Activated CD4-positive, alpha-beta T cell treated with anti-CD3 and anti-CD28 coated beads, Interleukin-2, amount 10 ng/mL, durations not matched to agents 7 days and 5 days (primary cell): Measurements from ENCODE around the gene FAM72C. TPM values are rescaled to one million over a fixed set of nuclear protein-coding genes. Genes with fewer than 3 reads are reported as not detected.
"Not testable (repeated sequence)": the region's sequence is repeated elsewhere in the genome, so short reads cannot be mapped to it uniquely, and the experiment has no call there.

Experiments used
- CTCF ChIA-PET: fragments of 350-600 bp; sonication (Branson Sonifier 250); formaldehyde crosslinking; loops from one replicate; lab custom pipeline; 2021; ENCODE audit warnings: antibody characterized with exemption; lab: Charles Lee
- POLR2A ChIA-PET: fragments of 350-600 bp; sonication (Branson Sonifier 250); formaldehyde crosslinking; loops from one replicate; lab custom pipeline; 2021; ENCODE audit warnings: antibody characterized with exemption; lab: Charles Lee
- DNase-seq: peaks from one replicate; pipeline ENCODE4 v3.0.0-alpha.2; 2020
- H3K27ac Mint-ChIP-seq: one replicate; pipeline ENCODE4 v1.8.0; 2021; ENCODE audit warnings: mild to moderate bottlenecking, moderate library complexity, mixed read lengths
- H3K27me3 Mint-ChIP-seq: one replicate; pipeline ENCODE4 v1.8.0; 2021; ENCODE audit warnings: mixed read lengths
- H3K36me3 Mint-ChIP-seq: one replicate; pipeline ENCODE4 v1.8.0; 2021; ENCODE audit warnings: low read depth, mixed read lengths
- H3K4me1 Mint-ChIP-seq: one replicate; pipeline ENCODE4 v1.8.0; 2021; ENCODE audit warnings: mixed read lengths
- H3K4me3 Mint-ChIP-seq: one replicate; pipeline ENCODE4 v1.8.0; 2021; ENCODE audit warnings: mild to moderate bottlenecking, moderate library complexity, mixed read lengths
- H3K9me3 Mint-ChIP-seq: one replicate; pipeline ENCODE4 v1.8.0; 2021; ENCODE audit warnings: mixed read lengths
- total RNA-seq, 2 experiments: library from RNA; stranded (reverse); gene quantifications; one replicate each; pipeline ENCODE4 v1.2.3, GENCODE V29; 2021

The FAM72C gene
- total RNA-seq, 2 experiments from 2014 or later: 10.2 to 11.1 TPM

GRCh38 chr1:143913705-143914104, 58.1 kb downstream of the FAM72C start:
- H3K9me3 Mint-ChIP-seq, H3K36me3 Mint-ChIP-seq, H3K27ac Mint-ChIP-seq, H3K4me1 Mint-ChIP-seq, DNase-seq, POLR2A ChIA-PET, H3K4me3 Mint-ChIP-seq, CTCF ChIA-PET, H3K27me3 Mint-ChIP-seq: not testable (repeated sequence)
